A673 (cell line): ENCODE results near the gene ATOH8. TPM values are rescaled to one million over a fixed set of nuclear protein-coding genes. Genes with fewer than 3 reads are reported as not detected.

Experiments
- BruUV-seq: library from RNA; stranded (reverse); fragments of 400-500 nt; replicated peaks from 2 replicates; lab custom pipeline; 2021; lab: Mats Ljungman, UMichigan
- CTCF ChIA-PET: fragments of 300-600 bp; sonication (Branson Sonifier 250); formaldehyde crosslinking; loops from one replicate; lab custom pipeline; 2022; ENCODE audit warnings: antibody characterized with exemption; lab: Charles Lee
- POLR2A ChIA-PET: fragments of 300-600 bp; sonication (Branson Sonifier 250); formaldehyde crosslinking; loops from one replicate; lab custom pipeline; 2022; ENCODE audit warnings: antibody characterized with exemption; ENCODE audit not compliant: low non-redundant PET; lab: Charles Lee
- DNase-seq: peaks from one replicate; pipeline ENCODE4 v3.0.0-alpha.2; 2015; ENCODE audit warnings: low spot score
- H3K27ac ChIP-seq: fragments of 200-600 bp; sonication (generic); 2 replicates; pipeline ENCODE4 v1.5.1; 2016; ENCODE audit warnings: mixed run types, low read depth, mild to moderate bottlenecking, mixed read lengths, antibody characterized with exemption, low read length; ENCODE audit not compliant: poor library complexity, severe bottlenecking
- H3K27me3 ChIP-seq: fragments of 200-600 bp; sonication (generic); replicated peaks from 2 replicates; pipeline ENCODE4 v1.6.1; 2017; ENCODE audit warnings: mixed run types, low read depth, mild to moderate bottlenecking, mixed read lengths, antibody characterized with exemption, low read length; ENCODE audit not compliant: insufficient read depth, poor library complexity
- H3K36me3 ChIP-seq: fragments of 200-600 bp; sonication (generic); 2 replicates; pipeline ENCODE4 v1.6.1; 2016; ENCODE audit warnings: mixed run types, mild to moderate bottlenecking, mixed read lengths, antibody characterized with exemption, low read length; ENCODE audit not compliant: insufficient read depth, poor library complexity, severe bottlenecking
- H3K4me1 ChIP-seq: fragments of 200-600 bp; sonication (generic); 2 replicates; pipeline ENCODE4 v1.6.1; 2017; ENCODE audit warnings: mixed run types, mild to moderate bottlenecking, mixed read lengths, antibody characterized with exemption, low read length; ENCODE audit not compliant: insufficient read depth, poor library complexity, severe bottlenecking
- H3K4me3 ChIP-seq: fragments of 200-600 bp; sonication (generic); 2 replicates; pipeline ENCODE4 v1.5.1; 2016; ENCODE audit warnings: low read depth, mixed run types, mild to moderate bottlenecking, mixed read lengths, low read length; ENCODE audit not compliant: poor library complexity, severe bottlenecking
- H3K9me3 ChIP-seq: fragments of 200-600 bp; sonication (generic); 2 replicates; pipeline ENCODE4 v1.6.1; 2016; ENCODE audit warnings: mixed run types, low read depth, mild to moderate bottlenecking, mixed read lengths, antibody characterized with exemption, low read length; ENCODE audit not compliant: poor library complexity, severe bottlenecking
- EZH2 ChIP-seq: fragments of 200-600 bp; sonication (generic); IDR thresholded peaks from 2 replicates; pipeline ENCODE4 v1.6.1; 2017; ENCODE audit warnings: borderline replicate concordance, low read depth, mild to moderate bottlenecking, mixed read lengths, antibody characterized with exemption, low read length; ENCODE audit not compliant: poor library complexity, severe bottlenecking
- intact Hi-C: fragments of 100-400 bp; cut with micrococcal nuclease; formaldehyde crosslinking; loops from one replicate; pipeline ENCODE4 v1.10.0; 2022; ENCODE audit not compliant: unreplicated experiment
- total RNA-seq: library from RNA; stranded (reverse); gene quantifications from 2 replicates; pipeline ENCODE4 v1.2.3, GENCODE V29; 2021
- TF ChIP-seq, protein P1 (sequence below): fragments of 300-800, 200-600 bp; sonication (generic); conservative IDR thresholded peaks from 2 replicates; pipeline ENCODE4 v1.5.1; 2017; ENCODE audit warnings: low read depth, mild to moderate bottlenecking, antibody characterized with exemption, low read length, moderate library complexity, mixed read lengths

ATOH8 gene
- total RNA-seq, 1 experiment from 2014 or later: 4.6 TPM

- BruUV-seq: no TSS peak
- Histone ChIP-seq H3K36me3 (no peaks in the 10 kb centered on the region), H3K4me1 (no peaks in the 10 kb centered on the region), H3K4me3 (no peak overlapping the region), H3K9me3 (no peaks in the 10 kb centered on the region), H3K27ac (no peak overlapping the region), H3K27me3 (no peaks in the 10 kb centered on the region)
- ChIA-PET POLR2A (no interaction called here), CTCF (no interaction called here)
- DNase-seq: no peak
- intact Hi-C loops: no loop called here
- TF ChIP-seq, protein P1, sequence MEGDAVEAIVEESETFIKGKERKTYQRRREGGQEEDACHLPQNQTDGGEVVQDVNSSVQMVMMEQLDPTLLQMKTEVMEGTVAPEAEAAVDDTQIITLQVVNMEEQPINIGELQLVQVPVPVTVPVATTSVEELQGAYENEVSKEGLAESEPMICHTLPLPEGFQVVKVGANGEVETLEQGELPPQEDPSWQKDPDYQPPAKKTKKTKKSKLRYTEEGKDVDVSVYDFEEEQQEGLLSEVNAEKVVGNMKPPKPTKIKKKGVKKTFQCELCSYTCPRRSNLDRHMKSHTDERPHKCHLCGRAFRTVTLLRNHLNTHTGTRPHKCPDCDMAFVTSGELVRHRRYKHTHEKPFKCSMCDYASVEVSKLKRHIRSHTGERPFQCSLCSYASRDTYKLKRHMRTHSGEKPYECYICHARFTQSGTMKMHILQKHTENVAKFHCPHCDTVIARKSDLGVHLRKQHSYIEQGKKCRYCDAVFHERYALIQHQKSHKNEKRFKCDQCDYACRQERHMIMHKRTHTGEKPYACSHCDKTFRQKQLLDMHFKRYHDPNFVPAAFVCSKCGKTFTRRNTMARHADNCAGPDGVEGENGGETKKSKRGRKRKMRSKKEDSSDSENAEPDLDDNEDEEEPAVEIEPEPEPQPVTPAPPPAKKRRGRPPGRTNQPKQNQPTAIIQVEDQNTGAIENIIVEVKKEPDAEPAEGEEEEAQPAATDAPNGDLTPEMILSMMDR: no peak
- no peak for TF ChIP-seq EZH2
These were observed 20.4 kb upstream of the ATOH8 start for GRCh38 chr2:85733121-85733960.

GRCh38 chr2:85734015-85734414 lies 19.8 kb upstream of the ATOH8 start:
- Histone ChIP-seq H3K9me3 (no peaks in the 10 kb centered on the region), H3K27ac (no peak overlapping the region), H3K27me3 (no peaks in the 10 kb centered on the region), H3K4me1 (no peaks in the 10 kb centered on the region), H3K4me3 (no peak overlapping the region), H3K36me3 (no peaks in the 10 kb centered on the region)
- no peak for TF ChIP-seq EZH2
- TF ChIP-seq, protein P1: no peak
- intact Hi-C loops: no loop called here
- POLR2A ChIA-PET: no interaction called here
- DNase-seq: no peak
- BruUV-seq: no TSS peak
- CTCF ChIA-PET: no interaction called here

- BruUV-seq: no TSS peak
- ChIA-PET CTCF (no interaction called here), POLR2A (no interaction called here)
- Histone ChIP-seq H3K9me3 (no peaks in the 10 kb centered on the region), H3K27ac (no peak overlapping the region), H3K4me3 (no peak overlapping the region), H3K36me3 (no peaks in the 10 kb centered on the region), H3K27me3 (no peaks in the 10 kb centered on the region), H3K4me1 (no peaks in the 10 kb centered on the region)
- no peak for DNase-seq
- intact Hi-C loops: no loop called here
- TF ChIP-seq, protein P1: no peak
- TF ChIP-seq EZH2: no peak
These were observed 18.7 kb upstream of the ATOH8 start for GRCh38 chr2:85734942-85735608.
